GM13976 (cell line): ENCODE results near the gene GLIS1.

ENCODE experiments used
- DNase-seq: peaks from one replicate; pipeline ENCODE4 v3.0.0; 2012; ENCODE audit warnings: low spot score
- in situ Hi-C: fragments of 300-500 bp; cut with MboI; formaldehyde crosslinking; loops from one replicate; pipeline ENCODE4 v1.12.0; 2022; ENCODE audit warnings: low sequenced_read_pairs, mixed read lengths, inconsistent platforms; ENCODE audit not compliant: unreplicated experiment
- TF ChIP-seq, protein P1 (sequence below): IDR thresholded peaks from 2 replicates; pipeline ENCODE4 v1.5.1; 2012; ENCODE audit warnings: borderline replicate concordance, mild to moderate bottlenecking; ENCODE audit not compliant: insufficient read depth; ENCODE audit errors: extremely low read depth, missing control alignments, control extremely low read depth

GLIS1 gene

GRCh38 chr1:53739109-53739681 is at the start of gene GLIS1:
Gene GLIS1 (minus strand): TSS chr1:53739164. CDS start chr1:53738064, 1,100 bp downstream.
- DNase-seq, result peak; percentile 98
- TF ChIP-seq, protein P1, sequence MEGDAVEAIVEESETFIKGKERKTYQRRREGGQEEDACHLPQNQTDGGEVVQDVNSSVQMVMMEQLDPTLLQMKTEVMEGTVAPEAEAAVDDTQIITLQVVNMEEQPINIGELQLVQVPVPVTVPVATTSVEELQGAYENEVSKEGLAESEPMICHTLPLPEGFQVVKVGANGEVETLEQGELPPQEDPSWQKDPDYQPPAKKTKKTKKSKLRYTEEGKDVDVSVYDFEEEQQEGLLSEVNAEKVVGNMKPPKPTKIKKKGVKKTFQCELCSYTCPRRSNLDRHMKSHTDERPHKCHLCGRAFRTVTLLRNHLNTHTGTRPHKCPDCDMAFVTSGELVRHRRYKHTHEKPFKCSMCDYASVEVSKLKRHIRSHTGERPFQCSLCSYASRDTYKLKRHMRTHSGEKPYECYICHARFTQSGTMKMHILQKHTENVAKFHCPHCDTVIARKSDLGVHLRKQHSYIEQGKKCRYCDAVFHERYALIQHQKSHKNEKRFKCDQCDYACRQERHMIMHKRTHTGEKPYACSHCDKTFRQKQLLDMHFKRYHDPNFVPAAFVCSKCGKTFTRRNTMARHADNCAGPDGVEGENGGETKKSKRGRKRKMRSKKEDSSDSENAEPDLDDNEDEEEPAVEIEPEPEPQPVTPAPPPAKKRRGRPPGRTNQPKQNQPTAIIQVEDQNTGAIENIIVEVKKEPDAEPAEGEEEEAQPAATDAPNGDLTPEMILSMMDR, result no peak
- in situ Hi-C loops, result no loop called here

GRCh38 chr1:53787655-53788054 is 48.7 kb upstream of the GLIS1 start:
- in situ Hi-C loops, result no loop called here
- TF ChIP-seq, protein P1, result no peak

GRCh38 chr1:53783056-53783455 is 44.1 kb upstream of the GLIS1 start:
- in situ Hi-C loops, result no loop called here
- no peak for DNase-seq
- TF ChIP-seq, protein P1, result no peak

More at GRCh38 chr1:53787655-53788054, 48.7 kb upstream of the GLIS1 start:
- no peak for DNase-seq

GRCh38 chr1:53781654-53782053 is 42.7 kb upstream of the GLIS1 start:
- TF ChIP-seq, protein P1, result no peak
- in situ Hi-C loops, result no loop called here
- DNase-seq, result no peak

DNA sequence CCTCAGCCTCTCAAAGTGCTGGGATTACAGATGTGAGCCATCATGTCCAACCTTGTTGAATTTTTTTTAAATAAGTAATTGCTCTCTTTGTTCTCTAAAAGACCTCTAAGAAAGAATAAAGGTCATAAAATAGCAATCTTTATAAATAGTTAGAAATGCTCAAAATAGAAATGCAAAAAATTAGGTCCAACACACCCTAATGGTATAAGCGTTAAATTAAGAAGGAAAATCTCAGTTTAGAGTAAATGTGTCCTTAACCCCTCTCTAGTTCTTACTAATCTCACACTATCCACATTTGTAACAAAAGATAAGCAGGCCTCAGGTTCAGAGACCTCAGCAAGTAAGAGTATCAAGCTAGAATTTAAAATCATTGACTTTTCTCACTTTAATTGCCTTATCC is 38.3 kb upstream of the GLIS1 start:
- TF ChIP-seq, protein P1, result no peak
- no peak for DNase-seq
- in situ Hi-C loops, result no loop called here

DNA sequence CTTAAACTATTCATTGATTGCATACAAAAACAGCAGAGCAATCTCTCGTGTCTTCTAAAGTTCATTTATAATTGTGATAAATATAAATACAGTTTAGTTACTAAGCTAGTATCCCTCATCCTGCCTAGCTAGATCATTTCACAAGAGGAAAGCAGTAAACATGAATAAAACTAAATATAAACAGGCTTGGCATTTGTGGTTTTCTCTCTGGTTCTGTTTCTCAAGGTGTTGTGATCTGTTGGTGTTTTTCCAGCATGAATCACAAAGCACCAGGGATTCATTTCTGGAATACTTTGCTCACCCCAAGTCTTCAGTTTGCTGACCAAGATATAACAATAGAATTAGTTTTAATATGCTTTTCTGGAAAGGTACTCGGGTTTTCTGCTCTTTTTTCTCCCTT is 32.7 kb upstream of the GLIS1 start:
- in situ Hi-C loops, result no loop called here
- DNase-seq, result no peak
- TF ChIP-seq, protein P1, result no peak

DNA sequence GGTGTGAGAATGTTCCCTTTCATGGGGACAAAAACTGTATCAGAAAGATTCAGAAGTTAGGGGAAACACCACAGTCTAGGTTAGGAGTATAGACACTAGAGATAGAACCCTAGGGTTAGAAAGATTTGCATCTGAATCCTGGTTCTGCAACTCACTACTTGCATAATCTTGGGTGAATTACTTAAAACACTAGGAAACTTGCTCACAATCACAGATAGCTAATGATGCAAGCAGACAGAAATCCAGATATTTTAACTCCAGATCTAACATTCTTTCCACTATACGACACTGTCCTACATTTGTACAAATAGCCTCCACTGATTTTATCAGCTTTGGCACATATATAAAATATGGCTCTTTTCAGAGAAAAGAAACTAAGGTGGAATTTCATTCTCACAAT is 30.8 kb upstream of the GLIS1 start:
- TF ChIP-seq, protein P1, result no peak
- in situ Hi-C loops, result no loop called here
- DNase-seq, result no peak
